SU-DHL-6 (cell line): ENCODE measurements around the gene HSPA12A.

ENCODE experiments used
- EZH2phosphoT487 ChIP-seq: fragments of 200-600 bp; sonication (generic), shearing (Covaris generic); conservative IDR thresholded peaks from 2 replicates; pipeline ENCODE4 v1.6.1; 2018; ENCODE audit warnings: mild to moderate bottlenecking, antibody characterized with exemption, low read length, moderate library complexity, mixed read lengths
- TF ChIP-seq, protein P1 (sequence below): fragments of 200-600 bp; sonication (generic); IDR thresholded peaks from one replicate; pipeline ENCODE4 v1.5.1; 2017; ENCODE audit warnings: antibody characterized with exemption, mild to moderate bottlenecking, low read length, moderate library complexity; ENCODE audit not compliant: insufficient read depth, poor library complexity, severe bottlenecking

DNA sequence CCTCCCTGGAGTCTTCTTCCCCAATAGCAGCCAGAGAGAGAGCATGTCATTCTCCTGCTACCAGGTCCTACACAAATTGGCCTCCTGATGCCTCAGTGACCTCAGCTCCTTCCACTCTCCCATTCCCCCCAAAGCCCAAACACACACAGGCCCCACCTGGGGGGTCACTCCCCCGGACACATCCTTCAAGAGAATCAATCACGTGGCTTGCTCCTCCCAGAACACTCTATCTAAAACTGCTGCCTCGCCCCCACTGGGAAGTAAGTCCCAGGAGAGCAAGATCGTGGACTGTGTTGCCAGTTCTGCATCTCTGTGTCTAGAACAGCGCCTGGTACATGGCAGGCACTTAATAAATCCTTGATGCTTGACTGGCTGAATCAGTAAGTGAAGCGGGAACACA is 2.5 kb upstream of the HSPA12A start:
- TF ChIP-seq, protein P1, sequence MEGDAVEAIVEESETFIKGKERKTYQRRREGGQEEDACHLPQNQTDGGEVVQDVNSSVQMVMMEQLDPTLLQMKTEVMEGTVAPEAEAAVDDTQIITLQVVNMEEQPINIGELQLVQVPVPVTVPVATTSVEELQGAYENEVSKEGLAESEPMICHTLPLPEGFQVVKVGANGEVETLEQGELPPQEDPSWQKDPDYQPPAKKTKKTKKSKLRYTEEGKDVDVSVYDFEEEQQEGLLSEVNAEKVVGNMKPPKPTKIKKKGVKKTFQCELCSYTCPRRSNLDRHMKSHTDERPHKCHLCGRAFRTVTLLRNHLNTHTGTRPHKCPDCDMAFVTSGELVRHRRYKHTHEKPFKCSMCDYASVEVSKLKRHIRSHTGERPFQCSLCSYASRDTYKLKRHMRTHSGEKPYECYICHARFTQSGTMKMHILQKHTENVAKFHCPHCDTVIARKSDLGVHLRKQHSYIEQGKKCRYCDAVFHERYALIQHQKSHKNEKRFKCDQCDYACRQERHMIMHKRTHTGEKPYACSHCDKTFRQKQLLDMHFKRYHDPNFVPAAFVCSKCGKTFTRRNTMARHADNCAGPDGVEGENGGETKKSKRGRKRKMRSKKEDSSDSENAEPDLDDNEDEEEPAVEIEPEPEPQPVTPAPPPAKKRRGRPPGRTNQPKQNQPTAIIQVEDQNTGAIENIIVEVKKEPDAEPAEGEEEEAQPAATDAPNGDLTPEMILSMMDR = no peak
- no peak for TF ChIP-seq EZH2phosphoT487
